Lower leg skin (tissue), 4 donors: ENCODE measurements around the gene PM20D2. TPM values are rescaled to one million over a fixed set of nuclear protein-coding genes. Genes with fewer than 3 reads are reported as not detected.

Source experiments
- DNase-seq, 2 donors: peaks; one replicate each; pipeline ENCODE4 v3.0.0-alpha.2; 2019; ENCODE audit warnings: low spot score in 2 of 2
- H3K4me3 ChIP-seq: fragments of 200-600 bp; sonication (generic); 2 replicates; pipeline ENCODE4 v1.5.1; 2017; ENCODE audit warnings: mild to moderate bottlenecking, low read depth; ENCODE audit not compliant: poor library complexity, severe bottlenecking
- CTCF ChIP-seq, 3 donors: fragments of 450-650 bp; IDR thresholded peaks; one replicate each; pipeline ENCODE4 v1.5.1; 2016; ENCODE audit warnings: antibody characterized with exemption in 3 of 3, mild to moderate bottlenecking in 3 of 3, moderate library complexity in 2 of 3
- POLR2A ChIP-seq, 2 donors: fragments of 450-650 bp; IDR thresholded peaks; one replicate each; pipeline ENCODE4 v1.6.1; 2016 to 2017; ENCODE audit warnings: antibody characterized with exemption in 2 of 2, mild to moderate bottlenecking in 1 of 2, moderate library complexity in 1 of 2
- WGBS, 2 donors: methylation state at CpG; one replicate each; pipeline ENCODE4 v1.1.5; 2018; 5-methylcytosine and 5-hydroxymethylcytosine counted together
- intact Hi-C: fragments of 100-400 bp; cut with DNase I; formaldehyde crosslinking; loops from one replicate; pipeline ENCODE4 v1.15.0; 2023; ENCODE audit warnings: low total_unique reads
- total RNA-seq, 4 donors: library from RNA; depleted of rRNA; stranded (reverse); fragments of >200 nt; gene quantifications; one replicate each; pipeline ENCODE4 v1.1.0, GENCODE V29; 2016

The PM20D2 gene
- total RNA-seq, 4 donors from 2014 or later: 10.6 to 19.4 (median 15.7) TPM

DNA sequence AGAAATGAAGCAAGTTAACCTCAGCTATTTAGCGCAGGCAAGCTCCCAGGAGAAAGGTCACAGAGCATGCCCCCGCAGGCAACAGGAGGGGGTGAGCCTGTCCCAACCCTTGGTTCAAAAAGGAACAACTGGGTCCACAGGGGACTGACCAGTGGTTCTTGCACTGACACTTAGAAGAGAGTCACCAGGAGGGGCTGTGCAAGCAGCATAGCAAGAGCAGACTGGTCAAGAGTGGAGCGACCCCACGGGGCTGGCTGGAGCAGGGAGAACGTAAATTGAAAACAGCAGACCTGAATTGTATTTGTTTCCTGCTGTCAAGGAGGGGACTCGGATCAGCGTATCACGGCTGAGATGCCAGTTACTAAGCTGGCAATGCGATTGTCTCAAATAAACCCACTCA is 38.5 kb downstream of the PM20D2 start:
- TF ChIP-seq POLR2A (IDR thresholded peaks at IDR 0.05) (no peak), CTCF (IDR thresholded peaks at IDR 0.05) (no peak)
- no peak overlapping the region for H3K4me3 ChIP-seq
- DNase-seq: no peak
- intact Hi-C loops: no loop called here
- WGBS, 2 donors: 63 to 67% methylated on average over 9 of the region's 9 CpGs

- intact Hi-C loops: no loop called here
- 93 to 95% methylated on average over 2 of the region's 2 CpGs for WGBS, 2 donors
- no peak for DNase-seq
- no peak overlapping the region for H3K4me3 ChIP-seq
- no peak for TF ChIP-seq CTCF (IDR thresholded peaks at IDR 0.05)
- no peak for TF ChIP-seq POLR2A (IDR thresholded peaks at IDR 0.05)
Measured at GRCh38 chr6:89186762-89187161, 40.9 kb downstream of the PM20D2 start.

- TF ChIP-seq CTCF (IDR thresholded peaks at IDR 0.05) (no peak), POLR2A (IDR thresholded peaks at IDR 0.05) (no peak)
- intact Hi-C loops: no loop called here
- H3K4me3 ChIP-seq: no peak overlapping the region
- no peak for DNase-seq
- 88 to 91% methylated on average over 5 of the region's 5 CpGs for WGBS, 2 donors
Measured at GRCh38 chr6:89187504-89187903, 41.6 kb downstream of the PM20D2 start.

DNA sequence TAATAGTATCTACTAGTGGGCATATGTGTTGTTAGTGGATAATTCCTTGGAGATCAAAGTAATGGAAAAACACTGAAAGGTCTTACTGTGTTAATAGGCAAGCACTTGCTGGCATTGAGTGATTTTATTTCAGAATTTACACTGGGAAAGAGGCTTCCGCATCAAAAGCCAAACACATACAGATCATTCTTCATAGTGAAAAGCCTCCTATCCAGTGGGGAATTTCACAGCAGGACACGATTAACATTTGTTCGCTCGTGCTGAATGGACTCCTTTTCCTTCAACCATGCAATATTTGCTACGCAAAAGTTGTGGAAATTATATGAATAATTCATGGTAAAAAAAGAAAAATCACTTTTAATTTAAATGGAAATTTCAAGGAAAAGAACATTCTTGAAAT is 44.9 kb downstream of the PM20D2 start:
- TF ChIP-seq CTCF (IDR thresholded peaks at IDR 0.05) (no peak), POLR2A (IDR thresholded peaks at IDR 0.05) (no peak)
- 78 to 81% methylated on average over 5 of the region's 5 CpGs for WGBS, 2 donors
- H3K4me3 ChIP-seq: no peak overlapping the region
- DNase-seq: no peak
- intact Hi-C loops: no loop called here

DNA sequence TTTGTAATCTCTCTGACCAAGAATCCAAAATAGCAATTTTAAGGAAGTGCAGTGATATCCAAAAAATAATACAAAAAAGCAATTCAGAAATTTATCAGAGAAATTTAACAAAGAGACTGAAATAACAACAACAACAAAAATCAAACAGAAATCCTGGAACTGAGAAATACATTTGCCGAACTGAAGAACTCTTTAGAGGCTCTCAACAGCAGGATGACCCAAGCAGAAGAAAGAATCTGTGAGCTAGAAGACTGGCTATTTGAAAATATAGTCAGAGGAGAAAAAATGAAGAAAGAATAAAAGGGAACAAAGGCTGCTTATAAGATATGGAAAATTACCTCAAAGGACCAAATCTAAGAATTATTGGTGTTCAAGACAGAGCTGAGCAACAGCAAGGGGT is 48.7 kb downstream of the PM20D2 start:
- no peak for TF ChIP-seq CTCF (IDR thresholded peaks at IDR 0.05)
- no peak for TF ChIP-seq POLR2A (IDR thresholded peaks at IDR 0.05)
- intact Hi-C loops: no loop called here
- WGBS, 2 donors: 93 to 100% methylated on average over 1 of the region's 1 CpG
- DNase-seq: no peak
- H3K4me3 ChIP-seq: no peak overlapping the region

DNA sequence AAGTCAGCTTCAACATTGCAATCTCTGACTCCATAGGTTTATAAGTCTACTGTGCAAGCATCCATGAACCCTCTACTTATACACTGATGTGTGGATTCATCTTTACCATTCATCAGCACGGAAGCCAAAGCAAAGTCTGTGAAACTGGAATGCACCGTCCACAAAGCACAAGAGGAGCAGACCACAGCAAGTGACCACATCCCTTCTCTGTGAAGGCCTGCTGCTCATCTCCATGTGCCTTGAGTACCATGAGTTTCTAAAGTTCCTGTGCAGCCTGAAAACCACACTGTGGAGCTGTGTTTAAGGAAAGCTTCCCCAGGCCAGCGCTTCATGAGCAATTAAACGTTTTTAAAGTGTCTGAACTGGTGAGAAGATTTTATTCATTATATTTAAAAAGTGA is 51.3 kb downstream of the PM20D2 start:
- WGBS, 2 donors: 61 to 83% methylated on average over 4 of the region's 4 CpGs
- H3K4me3 ChIP-seq: no peak overlapping the region
- no peak for DNase-seq
- TF ChIP-seq CTCF (IDR thresholded peaks at IDR 0.05) (no peak), POLR2A (IDR thresholded peaks at IDR 0.05) (no peak)
- intact Hi-C loops: no loop called here
